Right lobe of liver (tissue), 6 donors: ENCODE results near the gene SPINK1. TPM values are rescaled to one million over a fixed set of nuclear protein-coding genes. Genes with fewer than 3 reads are reported as not detected.
"Not testable (repeated sequence)": the region's sequence is repeated elsewhere in the genome, so short reads cannot be mapped to it uniquely, and the experiment has no call there.

Source experiments
- ATAC-seq, 4 donors: fragments of 200-7000 bp; cut with Tn5 transposase; one replicate each; pipeline ENCODE4 v1.9.1; 2020; ENCODE audit warnings: mild to moderate bottlenecking in 4 of 4, moderate library complexity in 4 of 4
- DNase-seq, 3 donors: peaks; one replicate each; pipeline ENCODE4 v3.0.0-alpha.2; 2020
- H3K27ac ChIP-seq, 3 donors: fragments of 200-600 bp; one replicate each; pipeline ENCODE4 v1.8.0; 2022
- H3K27me3 ChIP-seq, 2 donors: fragments of 200-600 bp; one replicate each; pipeline ENCODE4 v1.8.0; 2022
- H3K36me3 ChIP-seq, 4 donors: fragments of 200-600 bp; sonication (generic) in 1 of 4; one replicate each; pipeline versions ENCODE4 v1.5.1 to v1.8.0; 2017 to 2022; ENCODE audit warnings: control low read depth in 1 of 4
- H3K4me1 ChIP-seq, 4 donors: fragments of 200-600 bp; sonication (generic) in 1 of 4; one replicate each; pipeline versions ENCODE4 v1.5.1 to v1.8.0; 2017 to 2022; ENCODE audit warnings: control low read depth in 1 of 4
- H3K4me3 ChIP-seq, 3 donors: fragments of 200-600 bp; one replicate each; pipeline ENCODE4 v1.8.0; 2022
- H3K9me3 ChIP-seq, 4 donors: fragments of 200-600 bp; sonication (generic) in 1 of 4; one replicate each; pipeline versions ENCODE4 v1.5.1 to v1.8.0; 2017 to 2022; ENCODE audit warnings: control low read depth in 1 of 4
- POLR2A ChIP-seq: fragments of 450-650 bp; IDR thresholded peaks from one replicate; pipeline ENCODE4 v1.6.1; 2017; ENCODE audit warnings: antibody characterized with exemption, mild to moderate bottlenecking
- WGBS: methylation state at CpG from one replicate; pipeline ENCODE4 v1.1.6; 2018; ENCODE audit warnings: low coverage, low lambda C conversion rate; ENCODE audit not compliant: insufficient coverage; ENCODE audit errors: missing lambda C conversion rate; 5-methylcytosine and 5-hydroxymethylcytosine counted together
- intact Hi-C, 2 donors: fragments of 100-400 bp; cut with DNase I; formaldehyde crosslinking; loops; one replicate each; pipeline versions ENCODE4 v1.11.2 to v1.14.1; 2022
- total RNA-seq, 6 experiments: library from RNA; depleted of rRNA in 2 of 6; stranded (reverse); fragments of >200 nt in 2 of 6; fragmentation: NEBNext Ultra II Directional in 3 of 6; extraction: Animal tissue kit (Norgen Biotek cat#: 25700) in 3 of 6; gene quantifications; one replicate each; pipeline versions ENCODE4 v1.1.0 to v1.2.4, GENCODE V29; 2016 to 2023
- TF ChIP-seq, protein P1 (sequence below), 4 donors: fragments of 200-600 bp in 3 of 4; fragments of 450-650 bp in 1 of 4; IDR thresholded peaks; one replicate each; pipeline versions ENCODE4 v1.5.1 to v1.8.0; 2016 to 2022; ENCODE audit warnings: antibody characterized with exemption in 4 of 4, mild to moderate bottlenecking in 2 of 4
- donor health status: DM: no; HTN: yes; CAD: no.
- donor health status: DM: no; HTN: no; CAD: no.
- donor health status: DM: no; HTN: no; CAD: no.
- donor health status: DM: no; HTN: yes; CAD: no.
- donor health status: DM: no; HTN: yes; CAD: no.

Gene SPINK1
- total RNA-seq, 6 experiments from 2014 or later: 11.9 to 823 (median 161) TPM

DNA sequence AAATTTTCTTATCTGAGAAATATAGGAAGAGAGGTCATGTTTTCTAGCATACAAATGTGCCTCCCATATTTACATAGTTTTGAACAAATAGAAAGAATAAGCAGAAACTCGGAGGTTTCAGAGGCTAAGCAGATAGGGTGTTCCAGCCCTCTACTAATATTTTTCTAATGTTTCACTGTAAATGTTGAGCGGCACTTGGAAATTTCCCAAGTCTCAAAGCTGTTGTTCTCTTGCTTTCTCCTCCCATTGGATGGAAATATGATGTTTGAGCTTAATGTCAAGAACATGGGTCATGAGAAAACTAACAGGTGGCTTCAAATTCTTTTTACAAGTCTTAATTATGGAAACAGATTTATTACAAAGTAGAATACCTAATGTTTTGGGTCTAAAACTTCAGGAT, 5.1 kb downstream of the SPINK1 start:
- TF ChIP-seq, protein P1, sequence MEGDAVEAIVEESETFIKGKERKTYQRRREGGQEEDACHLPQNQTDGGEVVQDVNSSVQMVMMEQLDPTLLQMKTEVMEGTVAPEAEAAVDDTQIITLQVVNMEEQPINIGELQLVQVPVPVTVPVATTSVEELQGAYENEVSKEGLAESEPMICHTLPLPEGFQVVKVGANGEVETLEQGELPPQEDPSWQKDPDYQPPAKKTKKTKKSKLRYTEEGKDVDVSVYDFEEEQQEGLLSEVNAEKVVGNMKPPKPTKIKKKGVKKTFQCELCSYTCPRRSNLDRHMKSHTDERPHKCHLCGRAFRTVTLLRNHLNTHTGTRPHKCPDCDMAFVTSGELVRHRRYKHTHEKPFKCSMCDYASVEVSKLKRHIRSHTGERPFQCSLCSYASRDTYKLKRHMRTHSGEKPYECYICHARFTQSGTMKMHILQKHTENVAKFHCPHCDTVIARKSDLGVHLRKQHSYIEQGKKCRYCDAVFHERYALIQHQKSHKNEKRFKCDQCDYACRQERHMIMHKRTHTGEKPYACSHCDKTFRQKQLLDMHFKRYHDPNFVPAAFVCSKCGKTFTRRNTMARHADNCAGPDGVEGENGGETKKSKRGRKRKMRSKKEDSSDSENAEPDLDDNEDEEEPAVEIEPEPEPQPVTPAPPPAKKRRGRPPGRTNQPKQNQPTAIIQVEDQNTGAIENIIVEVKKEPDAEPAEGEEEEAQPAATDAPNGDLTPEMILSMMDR (IDR thresholded peaks at IDR 0.05): no peak
- TF ChIP-seq POLR2A: no peak
- Histone ChIP-seq H3K9me3 (no peaks in the 10 kb centered on the region), H3K4me3 (no peak overlapping the region), H3K36me3 (no peaks in the 10 kb centered on the region), H3K27ac (no peak overlapping the region), H3K4me1 (peaks cover 0 to 19% (median 6%) of the 10 kb centered on the region in 4 donors), H3K27me3 (no peaks in the 10 kb centered on the region)
- WGBS: 30% methylated on average over 2 of the region's 2 CpGs
- DNase-seq (no peak), ATAC-seq (no peak)
- intact Hi-C loops: no loop called here

DNA sequence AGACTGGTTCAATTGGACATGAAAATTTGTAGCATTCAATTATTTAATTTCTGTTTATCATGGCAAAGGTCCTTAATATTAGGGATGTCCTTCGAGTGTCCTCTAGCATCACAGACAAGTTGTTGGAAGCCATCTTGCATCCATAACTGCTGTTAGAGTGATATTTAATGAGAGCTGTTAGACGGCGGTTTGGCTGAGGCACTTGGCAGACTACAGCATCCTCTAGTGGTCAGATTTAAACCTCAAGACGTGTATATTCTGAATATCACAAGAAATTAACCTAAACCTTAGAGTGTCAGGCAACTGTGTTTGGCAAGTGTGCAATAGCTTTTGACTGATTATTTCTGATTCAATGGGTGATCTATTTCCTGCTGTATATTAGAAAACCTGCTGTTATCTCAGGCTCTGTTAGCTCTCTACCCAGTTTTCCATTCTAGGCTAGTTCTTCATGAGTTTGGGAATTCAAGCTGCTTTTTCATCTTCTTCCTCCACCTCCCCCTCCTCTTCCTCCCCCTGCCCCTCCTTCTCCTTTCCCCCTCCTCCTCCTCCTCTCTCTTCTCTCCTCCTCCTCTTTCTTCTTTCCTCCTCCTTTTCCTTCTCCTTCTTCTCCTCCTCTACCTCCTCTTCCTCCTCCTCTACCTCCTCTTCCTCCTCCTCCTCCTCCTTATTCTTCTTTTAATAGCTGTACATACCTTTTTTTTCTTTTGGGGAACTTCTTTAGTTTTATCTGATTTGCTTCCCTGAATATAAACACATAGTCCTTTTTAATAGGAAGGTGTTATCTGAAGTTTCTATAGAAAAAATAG, 8.6 kb downstream of the SPINK1 start:
- WGBS: 5% methylated on average over 4 of the region's 4 CpGs
- Histone ChIP-seq H3K9me3 (no peaks in the 10 kb centered on the region), H3K27ac (no peak overlapping the region), H3K4me1 (peaks cover 0 to 14% (median 6%) of the 10 kb centered on the region in 4 donors), H3K4me3 (no peak overlapping the region), H3K36me3 (no peaks in the 10 kb centered on the region), H3K27me3 (no peaks in the 10 kb centered on the region)
- DNase-seq: peak in 2 of 3 donors; percentile 20 to 51
- peak; percentile 81 to 91 (median 84) for ATAC-seq
- TF ChIP-seq, protein P1 (IDR thresholded peaks at IDR 0.05): peak; percentile 81 to 98 (median 84)
- TF ChIP-seq POLR2A: no peak
- intact Hi-C loops: loop anchor here in 1 of 2 donors (5.0 kb wide), 1 partner anchor 191 kb away; no protein-coding TSS in a partner anchor

DNA sequence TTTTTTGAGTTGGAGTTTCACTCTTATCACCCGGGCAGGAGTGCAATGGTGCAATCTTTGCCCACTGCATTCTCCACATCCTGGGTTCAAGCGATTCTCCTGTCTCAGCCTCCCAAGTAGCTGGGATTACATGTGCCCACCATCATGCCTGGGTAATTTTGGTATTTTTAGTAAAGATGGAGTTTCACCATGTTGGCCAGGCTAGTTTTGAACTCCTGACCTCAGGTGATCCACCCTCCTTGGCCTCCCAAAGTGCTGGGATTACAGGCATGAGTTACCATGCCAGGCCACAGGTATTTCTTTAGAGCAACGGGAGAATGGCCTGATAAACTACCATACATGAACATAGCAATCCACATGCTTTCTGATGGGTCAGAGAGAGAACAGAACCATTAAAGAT, 9.2 kb downstream of the SPINK1 start:
- not testable (repeated sequence) for H3K9me3 ChIP-seq, H3K27ac ChIP-seq, H3K27me3 ChIP-seq, H3K4me3 ChIP-seq, ATAC-seq, H3K36me3 ChIP-seq, DNase-seq
- peaks cover 0 to 13% (median 4%) of the 10 kb centered on the region in 4 donors for H3K4me1 ChIP-seq
- intact Hi-C loops: loop anchor here in 1 of 2 donors (5.0 kb wide), 1 partner anchor 190 kb away; no protein-coding TSS in a partner anchor
- 100% methylated on average over 1 of the region's 3 CpGs for WGBS

DNA sequence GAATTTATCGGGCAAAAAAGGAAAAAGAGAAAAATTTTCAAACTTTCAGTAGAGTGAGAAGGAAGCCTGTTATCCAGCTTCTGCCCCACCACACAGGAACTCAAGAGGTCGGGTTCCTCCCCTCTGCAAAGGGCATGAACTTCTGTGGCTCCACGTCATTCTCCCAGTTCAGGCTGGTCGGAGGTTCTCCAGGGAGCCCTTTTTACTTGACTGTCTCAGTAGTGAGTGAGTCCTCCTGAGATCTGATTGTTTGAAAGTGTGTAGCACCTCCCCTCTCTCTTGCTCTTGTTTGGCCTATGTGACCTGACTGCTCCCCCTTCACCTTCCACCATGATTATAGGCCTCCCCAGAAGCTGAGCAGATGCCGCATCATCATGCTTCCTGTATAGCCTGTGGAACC, 9.7 kb downstream of the SPINK1 start:
- peak; percentile 22 to 58 (median 49) for ATAC-seq
- no peak for DNase-seq
- WGBS: 88% methylated on average over 5 of the region's 5 CpGs
- Histone ChIP-seq H3K4me1 (peaks cover 0 to 8% (median 2%) of the 10 kb centered on the region in 4 donors), H3K9me3 (no peaks in the 10 kb centered on the region), H3K36me3 (no peaks in the 10 kb centered on the region), H3K4me3 (no peak overlapping the region), H3K27me3 (no peaks in the 10 kb centered on the region), H3K27ac (no peak overlapping the region)
- TF ChIP-seq, protein P1 (IDR thresholded peaks at IDR 0.05): no peak
- TF ChIP-seq POLR2A: no peak
- intact Hi-C loops: loop anchor here in 1 of 2 donors (5.0 kb wide), 1 partner anchor 189 kb away; no protein-coding TSS in a partner anchor

DNA sequence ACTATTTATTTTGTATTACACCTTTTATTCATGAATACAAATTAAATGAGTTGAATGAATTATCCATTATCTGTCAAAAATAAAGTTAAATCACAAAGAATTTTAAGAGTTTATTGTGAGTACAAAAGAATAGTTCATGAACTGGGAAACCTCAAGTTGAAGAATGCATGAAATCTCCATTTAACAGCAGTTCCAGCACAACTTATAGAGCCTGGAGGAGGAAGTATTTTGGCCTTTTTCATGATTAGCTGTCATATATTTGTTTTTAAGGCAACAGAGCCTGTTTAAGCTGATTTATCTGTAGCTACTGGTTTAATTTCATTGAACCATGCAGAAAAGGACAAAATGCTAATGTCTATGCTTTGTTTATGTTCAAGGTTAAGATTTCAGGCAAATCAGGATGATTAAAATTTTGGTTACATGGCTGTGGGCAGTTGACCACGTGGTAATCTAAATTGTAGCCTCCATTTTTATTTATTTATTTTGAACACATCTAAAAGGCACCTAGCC, 12.2 kb downstream of the SPINK1 start:
- no peak overlapping the region for H3K4me3 ChIP-seq
- DNase-seq (no peak), ATAC-seq (no peak)
- no peak overlapping the region for H3K27ac ChIP-seq
- H3K36me3 ChIP-seq: no peaks in the 10 kb centered on the region
- H3K27me3 ChIP-seq: no peaks in the 10 kb centered on the region
- no peak for TF ChIP-seq POLR2A
- TF ChIP-seq, protein P1 (IDR thresholded peaks at IDR 0.05): no peak
- intact Hi-C loops: no loop called here
- WGBS: 27% methylated on average over 1 of the region's 1 CpG
- no peaks in the 10 kb centered on the region for H3K4me1 ChIP-seq
- H3K9me3 ChIP-seq: no peaks in the 10 kb centered on the region
